Astrocyte of the cerebellum (primary cell): ENCODE measurements around the gene TLDC2.

ENCODE experiments used
- DNase-seq: peaks from one replicate; pipeline ENCODE4 v3.0.0-alpha.2; 2011; ENCODE audit warnings: low read depth
- H3K4me3 ChIP-seq: 2 replicates; pipeline ENCODE4 v1.5.1; 2011; ENCODE audit warnings: mild to moderate bottlenecking, low read depth, low read length, moderate library complexity
- in situ Hi-C: cut with HindIII; loops from 2 replicates; pipeline ENCODE4 v1.10.0; 2017; ENCODE audit warnings: low sequenced_read_pairs
- TF ChIP-seq, protein P1 (sequence below): IDR thresholded peaks from 2 replicates; pipeline ENCODE4 v1.5.1; 2012; ENCODE audit warnings: low read length, low read depth, moderate library complexity, mild to moderate bottlenecking; ENCODE audit errors: missing control alignments

TLDC2 gene

DNA sequence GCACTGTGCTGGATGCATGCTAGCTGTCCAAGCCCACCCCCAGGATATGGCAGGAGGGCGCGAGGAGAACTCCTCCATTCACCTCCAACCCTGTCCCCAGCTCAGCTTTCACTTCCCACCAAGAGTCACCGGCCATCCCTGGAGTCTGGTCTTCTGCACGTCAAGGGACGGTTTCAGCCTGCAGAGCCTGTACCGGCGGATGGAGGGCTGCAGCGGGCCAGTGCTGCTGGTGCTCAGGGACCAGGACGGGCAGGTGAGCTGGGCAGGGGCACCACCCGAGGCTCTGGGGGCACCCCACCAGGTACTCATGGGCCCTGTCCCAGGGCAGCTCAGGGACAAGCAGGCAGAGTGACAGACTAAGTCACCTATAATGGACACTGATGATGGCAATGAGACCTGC is 3.0 kb downstream of the TLDC2 start:
- no peak overlapping the region for H3K4me3 ChIP-seq
- TF ChIP-seq, protein P1, sequence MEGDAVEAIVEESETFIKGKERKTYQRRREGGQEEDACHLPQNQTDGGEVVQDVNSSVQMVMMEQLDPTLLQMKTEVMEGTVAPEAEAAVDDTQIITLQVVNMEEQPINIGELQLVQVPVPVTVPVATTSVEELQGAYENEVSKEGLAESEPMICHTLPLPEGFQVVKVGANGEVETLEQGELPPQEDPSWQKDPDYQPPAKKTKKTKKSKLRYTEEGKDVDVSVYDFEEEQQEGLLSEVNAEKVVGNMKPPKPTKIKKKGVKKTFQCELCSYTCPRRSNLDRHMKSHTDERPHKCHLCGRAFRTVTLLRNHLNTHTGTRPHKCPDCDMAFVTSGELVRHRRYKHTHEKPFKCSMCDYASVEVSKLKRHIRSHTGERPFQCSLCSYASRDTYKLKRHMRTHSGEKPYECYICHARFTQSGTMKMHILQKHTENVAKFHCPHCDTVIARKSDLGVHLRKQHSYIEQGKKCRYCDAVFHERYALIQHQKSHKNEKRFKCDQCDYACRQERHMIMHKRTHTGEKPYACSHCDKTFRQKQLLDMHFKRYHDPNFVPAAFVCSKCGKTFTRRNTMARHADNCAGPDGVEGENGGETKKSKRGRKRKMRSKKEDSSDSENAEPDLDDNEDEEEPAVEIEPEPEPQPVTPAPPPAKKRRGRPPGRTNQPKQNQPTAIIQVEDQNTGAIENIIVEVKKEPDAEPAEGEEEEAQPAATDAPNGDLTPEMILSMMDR = no peak
- no peak for DNase-seq
- in situ Hi-C loops = no loop called here

DNA sequence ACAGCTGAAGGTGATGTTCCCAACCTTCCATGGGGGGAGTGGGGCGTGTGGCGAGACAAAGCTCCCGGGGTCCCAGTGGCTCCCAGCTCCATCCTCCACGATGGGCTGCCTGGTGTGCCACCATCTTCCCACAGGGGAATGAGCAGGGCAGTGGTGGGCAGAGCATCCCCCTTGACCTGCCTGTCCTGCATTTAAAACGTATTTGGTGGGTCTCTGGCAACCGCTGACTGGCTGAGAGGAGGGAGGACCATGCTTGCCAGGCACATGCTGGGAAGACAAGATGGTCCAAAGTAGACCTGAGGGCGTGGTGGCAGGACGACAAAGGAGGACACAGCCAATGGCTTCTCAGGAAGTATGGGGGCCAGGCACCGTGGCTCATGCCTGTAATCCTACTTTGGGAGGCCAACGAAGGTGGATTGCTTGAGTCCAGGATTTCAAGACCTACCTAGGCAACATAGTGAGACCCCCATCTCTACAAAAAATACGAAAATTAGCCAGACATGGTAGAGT is 4.9 kb downstream of the TLDC2 start:
- in situ Hi-C loops = no loop called here
- no peak for DNase-seq
- no peak overlapping the region for H3K4me3 ChIP-seq
- TF ChIP-seq, protein P1 = no peak

DNA sequence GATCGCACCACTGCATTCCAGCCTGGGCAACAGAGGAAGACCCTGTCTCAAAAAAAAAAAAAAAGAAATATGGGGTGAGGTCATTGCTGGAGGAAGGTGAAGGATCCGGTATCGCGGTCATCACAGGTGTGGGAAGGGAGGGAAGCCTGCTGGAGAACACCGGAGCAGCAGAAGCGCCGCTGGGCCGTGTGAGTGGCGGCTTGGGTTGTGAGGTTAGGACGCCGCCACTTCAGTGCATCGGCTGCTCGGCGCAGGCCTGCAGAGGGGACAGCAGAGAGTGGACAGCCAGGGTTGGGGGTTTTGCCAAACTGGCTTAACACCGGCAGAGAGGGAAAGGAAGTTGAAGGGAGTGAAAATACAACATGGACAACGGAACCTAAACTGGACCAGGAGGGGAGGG is 5.4 kb downstream of the TLDC2 start:
- TF ChIP-seq, protein P1 = no peak
- in situ Hi-C loops = no loop called here
- no peak overlapping the region for H3K4me3 ChIP-seq
- no peak for DNase-seq

DNA sequence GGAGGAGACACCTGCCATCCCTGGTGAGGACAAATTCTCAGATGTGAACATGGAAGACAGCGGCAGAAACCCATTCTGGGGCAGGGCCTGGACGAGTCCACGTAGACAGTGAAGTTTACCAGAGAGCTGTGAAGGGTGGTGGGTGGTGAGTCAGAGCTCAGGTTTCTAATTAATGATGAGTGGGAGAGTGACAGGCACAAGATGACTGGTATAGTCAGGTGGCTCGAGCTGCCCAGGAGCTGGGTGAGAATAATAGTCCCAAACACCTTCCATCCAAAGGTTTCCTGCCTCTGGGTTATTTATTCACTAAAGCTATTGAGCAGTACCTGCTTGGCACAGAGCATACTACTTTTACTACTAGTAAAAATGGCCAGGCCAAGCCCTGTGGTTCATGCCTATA is 6.0 kb downstream of the TLDC2 start:
- TF ChIP-seq, protein P1 = no peak
- no peak overlapping the region for H3K4me3 ChIP-seq
- DNase-seq = no peak
- in situ Hi-C loops = no loop called here

DNA sequence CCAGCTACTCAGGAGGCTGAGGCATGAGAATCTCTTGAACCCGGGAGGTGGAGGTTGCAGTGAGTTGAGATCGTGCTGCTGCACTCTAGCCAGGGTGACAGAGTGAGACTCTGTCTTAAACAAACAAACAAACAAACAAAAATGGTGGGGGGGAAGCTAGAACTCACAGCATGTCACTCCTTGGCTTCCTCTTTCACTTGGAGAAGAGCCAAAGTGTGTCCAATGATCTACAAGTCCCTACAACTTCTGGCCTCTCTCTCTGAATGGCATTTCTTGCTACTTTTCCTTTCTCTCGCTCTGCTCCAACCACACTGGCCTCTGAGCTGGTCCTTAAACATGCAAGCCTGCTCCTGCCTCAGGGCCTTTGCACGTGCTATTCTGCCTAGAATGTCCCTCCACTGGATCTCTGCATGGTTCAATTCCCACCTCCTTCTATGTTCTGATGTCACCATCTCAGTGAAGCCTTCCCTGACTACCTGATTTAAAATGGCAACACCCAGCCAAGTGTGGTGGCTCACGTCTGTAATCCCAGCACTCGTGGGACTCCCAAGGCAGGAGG is 8.1 kb downstream of the TLDC2 start:
- TF ChIP-seq, protein P1 = no peak
- DNase-seq = no peak
- in situ Hi-C loops = no loop called here

DNA sequence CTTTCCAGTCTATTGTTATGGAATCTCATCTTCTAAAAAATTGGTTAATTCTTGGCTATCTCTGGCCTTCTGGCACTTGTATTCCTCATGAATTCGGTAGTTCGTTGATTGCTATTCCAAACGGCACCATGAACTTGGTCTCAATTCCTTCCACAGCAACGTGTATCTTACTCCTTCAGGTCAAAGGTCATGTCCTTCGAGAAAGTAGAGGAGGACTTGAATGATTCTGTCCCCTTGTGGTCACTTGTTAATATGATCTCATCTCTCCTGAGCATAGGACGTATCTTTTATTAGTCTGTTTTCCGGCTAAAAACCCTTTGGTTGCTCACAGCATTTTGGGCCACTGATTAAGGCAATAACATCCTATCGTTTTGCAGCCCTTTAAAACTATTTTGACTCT is 9.4 kb downstream of the TLDC2 start:
- in situ Hi-C loops = no loop called here
- DNase-seq = no peak

More for the DNA sequence above, 8.1 kb downstream of the TLDC2 start:
- H3K4me3 ChIP-seq = no peak overlapping the region

More for the DNA sequence above, 9.4 kb downstream of the TLDC2 start:
- H3K4me3 ChIP-seq = no peak overlapping the region
- TF ChIP-seq, protein P1 = no peak
